Astrocyte of the spinal cord (primary cell): ENCODE results near the gene PAPPA.

ENCODE experiments used
- DNase-seq: peaks from one replicate; pipeline ENCODE4 v3.0.0; 2011; ENCODE audit warnings: low read depth, low spot score
- H3K4me3 ChIP-seq: 2 replicates; pipeline ENCODE4 v1.5.1; 2011; ENCODE audit warnings: low read depth, mild to moderate bottlenecking, low read length, moderate library complexity
- in situ Hi-C: cut with HindIII; loops from 2 replicates; pipeline ENCODE4 v1.10.0; 2017; ENCODE audit warnings: low sequenced_read_pairs
- TF ChIP-seq, protein P1 (sequence below): IDR thresholded peaks from 2 replicates; pipeline ENCODE4 v1.5.1; 2012; ENCODE audit warnings: low read depth, mild to moderate bottlenecking, low read length, inconsistent platforms

Gene PAPPA

DNA sequence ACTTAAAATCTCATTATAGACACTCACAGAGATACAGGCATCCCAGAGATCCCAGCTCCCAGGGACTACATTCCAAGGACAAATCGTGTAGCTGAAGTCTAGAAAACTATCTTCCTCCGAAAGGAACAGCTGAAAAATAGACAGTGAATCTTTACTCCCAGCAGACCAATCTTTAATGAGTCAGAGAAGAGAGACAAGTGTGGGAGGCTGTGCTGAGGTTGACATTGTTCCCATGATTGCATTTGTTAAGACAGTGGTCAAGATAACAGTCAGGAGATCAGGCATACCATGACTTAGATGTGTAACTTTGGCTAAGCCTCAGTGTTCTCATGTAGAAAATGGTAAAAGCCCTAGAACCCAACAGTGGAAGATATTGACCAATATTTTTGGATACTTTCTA lies 120.7 kb downstream of the PAPPA start:
- in situ Hi-C loops = no loop called here
- peak; percentile 54 for DNase-seq
- TF ChIP-seq, protein P1, sequence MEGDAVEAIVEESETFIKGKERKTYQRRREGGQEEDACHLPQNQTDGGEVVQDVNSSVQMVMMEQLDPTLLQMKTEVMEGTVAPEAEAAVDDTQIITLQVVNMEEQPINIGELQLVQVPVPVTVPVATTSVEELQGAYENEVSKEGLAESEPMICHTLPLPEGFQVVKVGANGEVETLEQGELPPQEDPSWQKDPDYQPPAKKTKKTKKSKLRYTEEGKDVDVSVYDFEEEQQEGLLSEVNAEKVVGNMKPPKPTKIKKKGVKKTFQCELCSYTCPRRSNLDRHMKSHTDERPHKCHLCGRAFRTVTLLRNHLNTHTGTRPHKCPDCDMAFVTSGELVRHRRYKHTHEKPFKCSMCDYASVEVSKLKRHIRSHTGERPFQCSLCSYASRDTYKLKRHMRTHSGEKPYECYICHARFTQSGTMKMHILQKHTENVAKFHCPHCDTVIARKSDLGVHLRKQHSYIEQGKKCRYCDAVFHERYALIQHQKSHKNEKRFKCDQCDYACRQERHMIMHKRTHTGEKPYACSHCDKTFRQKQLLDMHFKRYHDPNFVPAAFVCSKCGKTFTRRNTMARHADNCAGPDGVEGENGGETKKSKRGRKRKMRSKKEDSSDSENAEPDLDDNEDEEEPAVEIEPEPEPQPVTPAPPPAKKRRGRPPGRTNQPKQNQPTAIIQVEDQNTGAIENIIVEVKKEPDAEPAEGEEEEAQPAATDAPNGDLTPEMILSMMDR = no peak
- no peak overlapping the region for H3K4me3 ChIP-seq

GRCh38 chr9:116275418-116276195 lies 122.0 kb downstream of the PAPPA start:
- in situ Hi-C loops = no loop called here
- peak; percentile 54 for DNase-seq
- H3K4me3 ChIP-seq = no peak overlapping the region
- TF ChIP-seq, protein P1 = no peak

DNA sequence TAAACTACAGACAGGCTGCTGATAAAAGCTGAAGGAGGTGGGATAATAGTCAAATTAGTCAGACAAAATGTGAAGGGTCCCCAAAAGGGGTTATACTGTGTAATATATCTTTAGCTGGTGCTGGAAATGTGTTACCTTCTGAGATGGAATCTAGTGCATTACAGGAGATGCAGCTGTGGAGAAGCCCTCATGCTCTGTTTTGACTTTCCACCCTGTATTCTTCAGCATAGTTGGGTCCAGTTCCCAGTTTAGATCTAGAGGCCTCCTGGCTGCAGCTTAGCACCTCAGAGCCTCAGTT lies 122.6 kb downstream of the PAPPA start:
- H3K4me3 ChIP-seq = no peak overlapping the region
- no peak for DNase-seq
- TF ChIP-seq, protein P1 = no peak
- in situ Hi-C loops = no loop called here

DNA sequence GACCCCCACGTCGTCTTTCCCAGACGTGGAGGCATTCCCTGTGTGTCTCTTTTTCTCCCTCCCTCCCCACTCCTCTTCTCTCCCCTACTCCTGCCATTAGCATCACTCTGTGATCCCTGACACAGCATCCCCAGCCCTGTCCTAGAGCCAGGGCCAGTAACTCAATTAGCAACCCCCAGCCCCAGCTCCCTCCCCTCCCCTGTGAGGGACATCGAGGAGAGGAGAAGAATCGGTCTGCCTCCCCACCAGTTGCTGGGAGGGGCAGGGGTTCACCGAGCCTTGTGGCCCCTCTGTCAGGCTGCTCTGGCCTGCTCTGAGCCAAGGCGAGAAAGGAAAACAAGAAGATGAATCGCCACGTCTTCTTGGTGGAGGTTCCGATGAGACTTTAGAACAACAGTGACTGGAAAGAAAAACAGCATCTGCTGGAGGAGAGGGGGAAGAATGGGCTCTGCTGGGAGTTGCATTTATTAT lies 123.1 kb downstream of the PAPPA start:
- in situ Hi-C loops = no loop called here
- no peak overlapping the region for H3K4me3 ChIP-seq
- TF ChIP-seq, protein P1 = no peak
- DNase-seq = peak; percentile 65

- TF ChIP-seq, protein P1 = no peak
- no peak overlapping the region for H3K4me3 ChIP-seq
- peak; percentile 28 for DNase-seq
- in situ Hi-C loops = no loop called here
Observed at GRCh38 chr9:116278326-116278725, 124.7 kb downstream of the PAPPA start.

GRCh38 chr9:116279230-116279629 lies 125.6 kb downstream of the PAPPA start:
- no peak overlapping the region for H3K4me3 ChIP-seq
- in situ Hi-C loops = no loop called here
- peak; percentile 85 for DNase-seq
- TF ChIP-seq, protein P1 = no peak
